ENCODE results near the gene GART.

- TF ChIP-seq CTCF (conservative IDR thresholded peaks at IDR 0.05 in 1 of 2, IDR thresholded peaks at IDR 0.05 in 1 of 2; ENCODE audit: extremely low read depth in 1 of 2, insufficient read depth in 1 of 2, low read depth in 1 of 2, low read length in 2 of 2): no peak
- TF ChIP-seq EZH2 (IDR thresholded peaks at IDR 0.05; ENCODE audit: borderline replicate concordance, low read length): no peak
These were observed at the start of gene GART for GRCh38 chr21:33541756-33542639.
